ENCODE results near the gene CEP55.

- TF ChIP-seq CTCF (IDR thresholded peaks at IDR 0.05), result no peak
- no peak for TF ChIP-seq ZFX (IDR thresholded peaks at IDR 0.05; ENCODE audit: borderline replicate concordance)
Measured at GRCh38 chr10:93573924-93574323, 77.5 kb downstream of the CEP55 start.
